HEK293T (cell line): ENCODE data around the gene C2CD2.

ENCODE experiments used
- ARNT ChIP-seq: fragments of 450-650 bp; IDR thresholded peaks from 2 replicates; pipeline ENCODE4 v1.6.1; 2017; ENCODE audit warnings: mild to moderate bottlenecking
- BHLHE40 ChIP-seq: fragments of 450-650 bp; IDR thresholded peaks from 2 replicates; pipeline ENCODE4 v1.6.1; 2016; ENCODE audit warnings: mild to moderate bottlenecking, moderate library complexity, borderline replicate concordance
- CTBP1 ChIP-seq: fragments of 450-650 bp; IDR thresholded peaks from 2 replicates; pipeline ENCODE4 v1.6.1; 2016; ENCODE audit warnings: borderline replicate concordance
- ELF4 ChIP-seq: fragments of 450-650 bp; IDR thresholded peaks from 2 replicates; pipeline ENCODE4 v1.6.1; 2017; ENCODE audit warnings: antibody characterized with exemption
- FOXA1 ChIP-seq: fragments of 450-650 bp; IDR thresholded peaks from 2 replicates; pipeline ENCODE4 v1.6.1; 2016; ENCODE audit warnings: mild to moderate bottlenecking
- FOXK2 ChIP-seq: fragments of 450-650 bp; IDR thresholded peaks from 2 replicates; pipeline ENCODE4 v1.6.1; 2016; ENCODE audit warnings: mild to moderate bottlenecking
- FOXM1 ChIP-seq: fragments of 450-650 bp; IDR thresholded peaks from 2 replicates; pipeline ENCODE4 v1.6.1; 2017; ENCODE audit warnings: mild to moderate bottlenecking, borderline replicate concordance
- L3MBTL2 ChIP-seq: fragments of 450-650 bp; conservative IDR thresholded peaks from 2 replicates; pipeline ENCODE4 v1.6.1; 2016; ENCODE audit warnings: mild to moderate bottlenecking
- NFRKB ChIP-seq: fragments of 450-650 bp; IDR thresholded peaks from 2 replicates; pipeline ENCODE4 v1.6.1; 2016; ENCODE audit warnings: mild to moderate bottlenecking, moderate library complexity
- SP1 ChIP-seq: fragments of 450-650 bp; IDR thresholded peaks from 2 replicates; pipeline ENCODE4 v1.6.1; 2017
- SUZ12 ChIP-seq: fragments of 450-650 bp; IDR thresholded peaks from 2 replicates; pipeline ENCODE4 v1.6.1; 2016; ENCODE audit warnings: mild to moderate bottlenecking
- TARDBP ChIP-seq: fragments of 450-650 bp; IDR thresholded peaks from 2 replicates; pipeline ENCODE4 v1.6.1; 2016
- ZNF384 ChIP-seq: fragments of 450-650 bp; IDR thresholded peaks from 2 replicates; pipeline ENCODE4 v1.6.1; 2016
- TF ChIP-seq, protein P1 (sequence below): fragments of 450-650 bp; IDR thresholded peaks from 2 replicates; pipeline ENCODE4 v1.6.1; 2016

DNA sequence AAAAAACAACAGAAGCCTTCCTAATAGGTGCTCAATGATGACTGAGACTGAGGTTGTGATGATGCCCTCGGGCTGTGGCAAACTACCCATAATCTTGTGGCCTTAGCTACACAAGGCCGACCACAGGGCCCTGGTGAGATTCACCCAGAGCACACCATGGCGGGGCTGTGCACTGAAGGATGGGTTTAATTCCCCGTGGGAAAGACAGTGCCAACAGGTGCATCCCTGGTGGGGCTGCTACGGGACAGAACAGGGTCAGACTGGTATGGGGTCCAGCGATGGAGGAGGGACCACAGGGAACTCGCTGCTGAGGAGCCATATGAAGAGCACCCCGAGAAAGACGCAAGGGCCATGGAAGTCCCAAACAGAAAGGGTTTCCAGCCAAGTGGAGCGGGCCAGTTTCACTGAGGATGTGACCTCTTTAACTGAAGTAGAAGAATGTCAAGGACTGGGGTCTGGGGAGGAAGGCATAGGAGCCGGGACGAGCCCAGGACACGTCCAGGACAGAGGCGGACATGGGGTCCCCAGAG, 96.0 kb downstream of the C2CD2 start:
- TF ChIP-seq SP1: no peak
- no peak for TF ChIP-seq FOXK2
- no peak for TF ChIP-seq BHLHE40
- TF ChIP-seq ELF4: no peak
- TF ChIP-seq ARNT: no peak
- TF ChIP-seq TARDBP: no peak
- no peak for TF ChIP-seq FOXA1
- no peak for TF ChIP-seq NFRKB
- no peak for TF ChIP-seq L3MBTL2
- no peak for TF ChIP-seq SUZ12
- TF ChIP-seq, protein P1, sequence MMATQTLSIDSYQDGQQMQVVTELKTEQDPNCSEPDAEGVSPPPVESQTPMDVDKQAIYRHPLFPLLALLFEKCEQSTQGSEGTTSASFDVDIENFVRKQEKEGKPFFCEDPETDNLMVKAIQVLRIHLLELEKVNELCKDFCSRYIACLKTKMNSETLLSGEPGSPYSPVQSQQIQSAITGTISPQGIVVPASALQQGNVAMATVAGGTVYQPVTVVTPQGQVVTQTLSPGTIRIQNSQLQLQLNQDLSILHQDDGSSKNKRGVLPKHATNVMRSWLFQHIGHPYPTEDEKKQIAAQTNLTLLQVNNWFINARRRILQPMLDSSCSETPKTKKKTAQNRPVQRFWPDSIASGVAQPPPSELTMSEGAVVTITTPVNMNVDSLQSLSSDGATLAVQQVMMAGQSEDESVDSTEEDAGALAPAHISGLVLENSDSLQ: no peak
- no peak for TF ChIP-seq ZNF384
- TF ChIP-seq CTBP1: no peak
- TF ChIP-seq FOXM1: no peak
